ENCODE data around the gene ASGR1.

The ASGR1 gene

DNA sequence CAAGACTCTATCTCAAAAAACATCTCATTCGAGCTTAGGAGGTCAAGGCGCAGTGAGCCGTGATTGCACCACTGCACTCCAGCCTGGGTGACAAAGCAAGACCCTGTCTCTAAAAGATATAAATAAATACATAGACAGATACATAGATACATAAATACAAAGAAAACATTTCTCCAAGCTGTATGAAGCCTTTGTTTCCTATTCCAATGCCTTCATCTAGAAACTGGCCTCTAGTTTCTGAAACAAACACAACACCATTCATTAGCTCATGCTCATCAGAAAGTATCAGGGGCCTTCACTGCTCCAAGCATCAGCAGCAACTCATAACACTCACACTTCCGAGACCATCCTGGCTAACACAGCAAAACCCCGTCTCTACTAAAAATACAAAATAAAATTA, 54.2 kb downstream of the ASGR1 start:
- DNase-seq (ENCODE audit: low read depth in 2 of 2): no peak
- H3K4me3 ChIP-seq (replicated peaks in 1 of 2; ENCODE audit: low read depth in 2 of 2, low read length in 2 of 2): no peak overlapping the region
- TF ChIP-seq, protein P1, sequence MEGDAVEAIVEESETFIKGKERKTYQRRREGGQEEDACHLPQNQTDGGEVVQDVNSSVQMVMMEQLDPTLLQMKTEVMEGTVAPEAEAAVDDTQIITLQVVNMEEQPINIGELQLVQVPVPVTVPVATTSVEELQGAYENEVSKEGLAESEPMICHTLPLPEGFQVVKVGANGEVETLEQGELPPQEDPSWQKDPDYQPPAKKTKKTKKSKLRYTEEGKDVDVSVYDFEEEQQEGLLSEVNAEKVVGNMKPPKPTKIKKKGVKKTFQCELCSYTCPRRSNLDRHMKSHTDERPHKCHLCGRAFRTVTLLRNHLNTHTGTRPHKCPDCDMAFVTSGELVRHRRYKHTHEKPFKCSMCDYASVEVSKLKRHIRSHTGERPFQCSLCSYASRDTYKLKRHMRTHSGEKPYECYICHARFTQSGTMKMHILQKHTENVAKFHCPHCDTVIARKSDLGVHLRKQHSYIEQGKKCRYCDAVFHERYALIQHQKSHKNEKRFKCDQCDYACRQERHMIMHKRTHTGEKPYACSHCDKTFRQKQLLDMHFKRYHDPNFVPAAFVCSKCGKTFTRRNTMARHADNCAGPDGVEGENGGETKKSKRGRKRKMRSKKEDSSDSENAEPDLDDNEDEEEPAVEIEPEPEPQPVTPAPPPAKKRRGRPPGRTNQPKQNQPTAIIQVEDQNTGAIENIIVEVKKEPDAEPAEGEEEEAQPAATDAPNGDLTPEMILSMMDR (IDR thresholded peaks at IDR 0.05; ENCODE audit: low read depth, low read length): no peak

DNA sequence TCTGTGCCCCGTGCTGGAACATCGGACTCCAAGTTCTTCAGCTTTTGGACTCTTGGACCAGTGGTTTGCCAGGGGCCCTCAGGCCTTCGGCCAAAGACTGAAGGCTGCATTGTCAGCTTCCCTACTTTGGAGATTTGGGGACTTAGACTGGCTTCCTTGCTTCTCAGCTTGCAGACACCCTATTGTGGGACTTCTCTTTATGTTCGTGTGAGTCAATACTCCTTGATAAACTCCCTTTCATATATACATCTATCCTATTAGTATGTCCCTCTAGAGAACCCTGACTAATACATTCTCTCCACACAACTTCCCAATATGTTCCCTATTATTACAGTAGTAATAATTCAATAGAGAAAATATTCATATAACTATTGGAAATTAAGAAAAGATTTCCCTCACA, 55.3 kb downstream of the ASGR1 start:
- TF ChIP-seq, protein P1 (IDR thresholded peaks at IDR 0.05; ENCODE audit: low read depth, low read length): no peak
- DNase-seq (ENCODE audit: low read depth in 2 of 2): no peak
- no peak overlapping the region for H3K4me3 ChIP-seq (replicated peaks in 1 of 2; ENCODE audit: low read depth in 2 of 2, low read length in 2 of 2)
